ENCODE measurements around the gene MRPL53.

The MRPL53 gene

GRCh38 chr2:74439373-74439772 lies 33.1 kb downstream of the MRPL53 start:
- TF ChIP-seq CTCF (conservative IDR thresholded peaks at IDR 0.05) (no peak), ZFX (IDR thresholded peaks at IDR 0.05) (no peak)
- no peak overlapping the region; the same call in 1 of the 2 replicates for H3K27ac ChIP-seq

GRCh38 chr2:74438248-74438647 lies 34.2 kb downstream of the MRPL53 start:
- TF ChIP-seq ZFX (IDR thresholded peaks at IDR 0.05): no peak
- TF ChIP-seq CTCF (conservative IDR thresholded peaks at IDR 0.05): no peak
- H3K27ac ChIP-seq: no peak overlapping the region

GRCh38 chr2:74436848-74437695 lies 35.4 kb downstream of the MRPL53 start:
- TF ChIP-seq CTCF (conservative IDR thresholded peaks at IDR 0.05): no peak
- TF ChIP-seq ZFX (IDR thresholded peaks at IDR 0.05): no peak

GRCh38 chr2:74436111-74436805 lies 36.2 kb downstream of the MRPL53 start:
- no peak overlapping the region for H3K27ac ChIP-seq
- TF ChIP-seq CTCF (conservative IDR thresholded peaks at IDR 0.05) (no peak), ZFX (IDR thresholded peaks at IDR 0.05) (no peak)

More at GRCh38 chr2:74436848-74437695, 35.4 kb downstream of the MRPL53 start:
- H3K27ac ChIP-seq: no peak overlapping the region

- no peak overlapping the region for H3K27ac ChIP-seq
- TF ChIP-seq CTCF (conservative IDR thresholded peaks at IDR 0.05) (no peak), ZFX (IDR thresholded peaks at IDR 0.05) (no peak)
These were observed 42.0 kb downstream of the MRPL53 start for GRCh38 chr2:74430502-74430901.

GRCh38 chr2:74429487-74430451 lies 42.7 kb downstream of the MRPL53 start:
- TF ChIP-seq ZFX (IDR thresholded peaks at IDR 0.05) (no peak), CTCF (conservative IDR thresholded peaks at IDR 0.05) (no peak)

More at GRCh38 chr2:74429487-74430451, 42.7 kb downstream of the MRPL53 start:
- no peak overlapping the region for H3K27ac ChIP-seq

All from C4-2B (cell line).